Parathyroid adenoma (tissue), 2 donors: ENCODE results near the gene PP2D1.

Experiments used
- H2AFZ ChIP-seq: fragments of 300-600 bp; sonication (generic); one replicate; pipeline ENCODE4 v1.7.0; 2017; ENCODE audit warnings: antibody characterized with exemption, mild to moderate bottlenecking
- H3K27ac ChIP-seq: fragments of 300-600 bp; sonication (generic); one replicate; pipeline ENCODE4 v1.7.0; 2017
- H3K27me3 ChIP-seq: fragments of 300-600 bp; sonication (generic); one replicate; pipeline ENCODE4 v1.7.0; 2017; ENCODE audit warnings: low read length; ENCODE audit not compliant: control insufficient read depth, insufficient read depth
- H3K36me3 ChIP-seq: fragments of 300-600 bp; sonication (generic); one replicate; pipeline ENCODE4 v1.7.0; 2017; ENCODE audit warnings: low read length; ENCODE audit not compliant: control insufficient read depth, insufficient read depth
- H3K4me1 ChIP-seq: fragments of 300-600 bp; sonication (generic); one replicate; pipeline ENCODE4 v1.7.0; 2017; ENCODE audit warnings: control low read depth
- H3K4me2 ChIP-seq: fragments of 300-600 bp; sonication (generic); one replicate; pipeline ENCODE4 v1.7.0; 2017; ENCODE audit warnings: low read length
- H3K4me3 ChIP-seq: fragments of 300-600 bp; sonication (generic); one replicate; pipeline ENCODE4 v1.7.0; 2017; ENCODE audit warnings: low read depth, low read length
- H3K79me2 ChIP-seq: fragments of 300-600 bp; sonication (generic); one replicate; pipeline ENCODE4 v1.7.0; 2017; ENCODE audit warnings: control low read depth
- H3K9ac ChIP-seq: fragments of 300-600 bp; sonication (generic); one replicate; pipeline ENCODE4 v1.7.0; 2017; ENCODE audit warnings: mild to moderate bottlenecking
- H3K9me3 ChIP-seq: fragments of 300-600 bp; sonication (generic); one replicate; pipeline ENCODE4 v1.7.0; 2017; ENCODE audit warnings: low read length; ENCODE audit not compliant: control insufficient read depth
- TF ChIP-seq, protein P1 (sequence below): fragments of 300-600 bp; sonication (generic); IDR thresholded peaks from one replicate; pipeline ENCODE4 v1.7.0; 2017; ENCODE audit warnings: antibody characterized with exemption, mild to moderate bottlenecking
- donor health status: primary hyperparathyroidism.

Gene PP2D1

DNA sequence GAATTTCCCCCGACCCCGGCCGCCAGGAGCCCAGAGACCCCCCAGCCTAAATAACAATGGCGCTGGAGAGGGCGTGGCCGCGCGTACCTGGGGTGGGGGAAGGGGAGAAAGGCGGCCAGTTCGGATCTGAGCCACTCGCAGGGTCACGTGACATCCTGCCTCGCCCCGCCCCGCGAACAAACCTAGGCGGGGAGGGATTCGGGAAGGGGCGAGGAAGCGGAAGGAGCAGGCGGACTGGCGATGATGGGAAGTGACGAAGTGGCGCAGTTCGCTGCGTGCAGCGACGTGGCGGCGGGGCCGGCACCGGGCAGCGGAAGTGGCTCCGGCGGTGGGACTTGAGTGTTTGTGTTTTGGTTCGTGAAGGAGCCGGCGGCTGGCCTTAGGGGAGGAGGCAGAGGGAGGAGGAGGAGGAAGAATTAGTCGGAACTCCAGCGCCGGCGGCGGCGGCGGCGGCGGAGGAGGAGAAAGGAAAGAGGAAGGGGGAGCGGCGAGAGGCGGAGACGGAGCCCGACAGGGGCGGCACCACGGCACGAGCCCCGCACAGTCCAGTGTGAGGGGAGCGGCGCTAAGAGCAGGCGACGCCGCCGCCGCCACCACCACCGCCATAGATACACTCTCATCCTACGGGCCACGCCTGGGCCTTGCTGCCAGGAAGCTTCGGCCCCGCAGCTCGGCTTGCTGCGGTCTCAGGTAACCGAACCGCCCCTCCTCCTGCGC is 65.1 kb downstream of the PP2D1 start, which contains the start of gene RAB5A:
RAB5A (plus strand) TSS at position 266 of the 717 bp plus-strand sequence. CDS start 3,802 bp downstream, outside the sequence.
- no peaks in the 10 kb centered on the region for H3K9me3 ChIP-seq
- H3K36me3 ChIP-seq, result no peaks in the 10 kb centered on the region
- H3K27me3 ChIP-seq, result no peaks in the 10 kb centered on the region
- TF ChIP-seq, protein P1, sequence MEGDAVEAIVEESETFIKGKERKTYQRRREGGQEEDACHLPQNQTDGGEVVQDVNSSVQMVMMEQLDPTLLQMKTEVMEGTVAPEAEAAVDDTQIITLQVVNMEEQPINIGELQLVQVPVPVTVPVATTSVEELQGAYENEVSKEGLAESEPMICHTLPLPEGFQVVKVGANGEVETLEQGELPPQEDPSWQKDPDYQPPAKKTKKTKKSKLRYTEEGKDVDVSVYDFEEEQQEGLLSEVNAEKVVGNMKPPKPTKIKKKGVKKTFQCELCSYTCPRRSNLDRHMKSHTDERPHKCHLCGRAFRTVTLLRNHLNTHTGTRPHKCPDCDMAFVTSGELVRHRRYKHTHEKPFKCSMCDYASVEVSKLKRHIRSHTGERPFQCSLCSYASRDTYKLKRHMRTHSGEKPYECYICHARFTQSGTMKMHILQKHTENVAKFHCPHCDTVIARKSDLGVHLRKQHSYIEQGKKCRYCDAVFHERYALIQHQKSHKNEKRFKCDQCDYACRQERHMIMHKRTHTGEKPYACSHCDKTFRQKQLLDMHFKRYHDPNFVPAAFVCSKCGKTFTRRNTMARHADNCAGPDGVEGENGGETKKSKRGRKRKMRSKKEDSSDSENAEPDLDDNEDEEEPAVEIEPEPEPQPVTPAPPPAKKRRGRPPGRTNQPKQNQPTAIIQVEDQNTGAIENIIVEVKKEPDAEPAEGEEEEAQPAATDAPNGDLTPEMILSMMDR, result no peak
- peaks cover 29% of the 10 kb centered on the region for H3K79me2 ChIP-seq
- H2AFZ ChIP-seq, result peak within 1 kb of the TSS; percentile 98
- no peaks in the 10 kb centered on the region for H3K4me1 ChIP-seq
- H3K4me3 ChIP-seq, result peak within 1 kb of the TSS; percentile 96
- peak within 1 kb of the TSS; percentile 93 for H3K27ac ChIP-seq
- peak within 1 kb of the TSS; percentile 99 for H3K4me2 ChIP-seq
- peak within 1 kb of the TSS; percentile 94 for H3K9ac ChIP-seq

DNA sequence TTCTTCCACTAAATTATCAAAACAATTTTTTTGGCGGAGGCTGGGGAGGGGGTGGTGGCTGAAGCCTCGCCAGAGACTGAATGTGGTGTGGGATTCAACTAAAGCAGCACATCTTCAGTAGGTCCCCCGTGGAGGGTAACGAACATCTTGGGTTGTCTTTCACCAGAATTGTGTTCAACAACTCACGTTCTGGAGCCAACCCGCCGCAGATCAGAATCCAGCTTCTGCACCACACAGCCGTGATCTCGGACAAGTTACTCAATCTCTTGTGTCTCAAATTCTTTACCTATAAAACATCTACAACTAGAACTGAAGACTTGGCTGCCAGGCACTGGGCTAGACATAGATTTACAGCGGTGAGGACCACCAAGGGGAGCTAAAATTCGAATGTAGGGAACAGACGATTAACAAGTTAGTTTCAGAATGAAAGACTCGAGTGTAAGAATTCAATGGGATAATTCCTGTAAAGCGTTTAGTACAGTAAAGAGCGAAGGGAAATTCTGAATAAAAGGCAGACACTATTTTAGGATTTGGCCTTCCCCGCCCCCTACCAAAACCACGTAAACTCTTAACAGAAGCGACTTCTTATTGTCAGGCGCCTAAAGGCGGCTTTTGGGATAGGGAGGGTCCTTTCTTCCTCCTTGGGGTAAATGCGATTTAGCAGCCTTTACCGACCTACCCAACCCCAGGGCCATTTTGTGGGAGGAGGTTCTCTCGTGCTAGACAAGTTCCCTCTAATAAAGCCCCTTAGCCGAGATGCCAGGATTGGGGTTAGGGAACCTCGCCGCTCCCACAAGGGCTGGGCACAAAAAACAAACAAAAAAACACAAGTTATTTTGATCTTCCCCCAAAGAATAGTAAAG is 65.9 kb downstream of the PP2D1 start:
- H3K36me3 ChIP-seq, result no peaks in the 10 kb centered on the region
- no peaks in the 10 kb centered on the region for H3K4me1 ChIP-seq
- peak overlapping the region; percentile 99 for H3K4me2 ChIP-seq
- H3K9ac ChIP-seq, result peak overlapping the region; percentile 15
- H3K79me2 ChIP-seq, result peaks cover 23% of the 10 kb centered on the region
- H3K27ac ChIP-seq, result peak overlapping the region; percentile 93
- no peaks in the 10 kb centered on the region for H3K9me3 ChIP-seq
- H3K4me3 ChIP-seq, result peak overlapping the region; percentile 96
- TF ChIP-seq, protein P1, result no peak
- H3K27me3 ChIP-seq, result no peaks in the 10 kb centered on the region
- peak overlapping the region; percentile 98 for H2AFZ ChIP-seq

DNA sequence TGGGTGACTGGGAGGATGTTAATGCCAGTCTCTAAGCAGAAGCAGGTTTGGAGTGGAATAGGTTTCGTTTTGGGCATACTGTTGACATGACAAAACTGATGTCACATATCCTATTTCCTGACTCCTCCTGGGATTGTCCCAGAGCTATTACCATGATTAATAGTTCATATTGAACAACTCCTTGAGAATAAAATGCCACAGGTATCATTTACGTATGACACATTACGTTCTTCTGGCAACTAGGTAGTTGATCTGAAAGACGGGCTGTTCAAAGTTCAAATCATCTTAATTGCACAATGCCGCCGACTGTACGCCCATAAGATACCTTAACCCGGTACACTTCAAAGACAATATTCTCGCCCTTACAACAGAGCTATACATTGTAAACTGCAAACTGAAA is 66.5 kb downstream of the PP2D1 start:
- H3K4me3 ChIP-seq, result no peak overlapping the region
- no peak overlapping the region for H3K27ac ChIP-seq

DNA sequence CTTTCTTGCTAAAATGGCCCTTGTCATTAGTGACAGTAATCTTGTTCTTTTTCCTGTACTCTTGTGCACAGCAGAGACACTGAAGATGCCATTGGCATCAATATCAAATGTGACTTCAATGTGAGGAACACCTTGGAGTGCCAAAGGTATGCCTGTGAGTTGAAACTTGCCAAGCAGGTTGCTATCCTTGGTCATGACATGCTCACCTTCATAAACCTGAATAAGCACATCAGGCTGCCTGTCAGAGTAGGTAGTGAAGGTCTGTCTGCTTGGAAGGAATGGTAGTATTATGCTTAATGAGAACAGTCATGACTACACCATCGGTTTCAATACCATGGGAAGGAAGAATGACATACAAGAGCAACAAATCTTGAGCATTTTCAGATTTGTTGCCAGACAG is 71.4 kb downstream of the PP2D1 start:
- Histone ChIP-seq H3K27me3 (no peaks in the 10 kb centered on the region), H3K4me1 (peaks cover 7% of the 10 kb centered on the region), H3K79me2 (no peaks in the 10 kb centered on the region), H3K9me3 (no peaks in the 10 kb centered on the region), H3K4me2 (no peak overlapping the region), H3K27ac (no peak overlapping the region), H3K4me3 (no peak overlapping the region), H3K9ac (no peak overlapping the region), H2AFZ (no peak overlapping the region), H3K36me3 (no peaks in the 10 kb centered on the region)
- TF ChIP-seq, protein P1, result no peak

More for the DNA sequence above, 66.5 kb downstream of the PP2D1 start:
- H3K9me3 ChIP-seq, result no peaks in the 10 kb centered on the region
- no peak overlapping the region for H3K4me2 ChIP-seq
- TF ChIP-seq, protein P1, result no peak
- peaks cover 2% of the 10 kb centered on the region for H3K4me1 ChIP-seq
- no peaks in the 10 kb centered on the region for H3K36me3 ChIP-seq
- no peak overlapping the region for H3K9ac ChIP-seq
- no peaks in the 10 kb centered on the region for H3K27me3 ChIP-seq
- H2AFZ ChIP-seq, result no peak overlapping the region
- H3K79me2 ChIP-seq, result peaks cover 18% of the 10 kb centered on the region
